ENCODE data around the gene STK35.

- no peak for TF ChIP-seq CTCF (IDR thresholded peaks at IDR 0.05; ENCODE audit: poor library complexity)
- no peak for TF ChIP-seq EZH2phosphoT487 (IDR thresholded peaks at IDR 0.05; ENCODE audit: low read depth, severe bottlenecking, unreplicated experiment)
- TF ChIP-seq EZH2 (IDR thresholded peaks at IDR 0.05; ENCODE audit: borderline replicate concordance): no peak
These were observed 42.0 kb downstream of the STK35 start for GRCh38 chr20:2143594-2143993.
